GM12801 (cell line): ENCODE measurements around the gene GOLGA6L2.

Source experiments
- CTCF ChIP-seq: IDR thresholded peaks from one replicate; pipeline ENCODE4 v1.5.1; 2011; ENCODE audit warnings: control low read depth; ENCODE audit not compliant: insufficient read length; ENCODE audit errors: extremely low read depth

Gene GOLGA6L2

GRCh38 chr15:23440596-23440995 is 6.4 kb downstream of the GOLGA6L2 start:
- TF ChIP-seq CTCF, result no peak

DNA sequence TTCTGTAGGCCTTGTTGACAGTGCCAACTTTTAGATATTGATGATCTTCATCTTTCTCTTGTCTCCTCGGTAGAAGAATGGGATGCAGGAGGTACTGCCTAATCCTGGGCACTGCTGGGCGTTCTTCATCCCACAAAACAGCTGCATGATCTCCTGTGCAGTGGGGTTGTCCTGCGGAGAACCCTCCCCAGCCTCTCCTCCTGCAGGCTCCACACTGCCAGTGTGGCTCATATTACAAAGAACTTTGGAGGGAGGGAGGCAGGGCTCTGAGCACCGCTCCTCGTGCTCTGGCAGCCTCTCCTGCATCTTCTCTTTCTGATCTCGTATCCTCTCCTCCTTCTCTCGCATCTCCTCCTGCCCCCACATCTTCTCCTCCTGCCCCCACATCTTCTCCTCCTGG is 7.5 kb downstream of the GOLGA6L2 start:
- no peak for TF ChIP-seq CTCF

- no peak for TF ChIP-seq CTCF
Observed at GRCh38 chr15:23438816-23439466, 8.1 kb downstream of the GOLGA6L2 start.

DNA sequence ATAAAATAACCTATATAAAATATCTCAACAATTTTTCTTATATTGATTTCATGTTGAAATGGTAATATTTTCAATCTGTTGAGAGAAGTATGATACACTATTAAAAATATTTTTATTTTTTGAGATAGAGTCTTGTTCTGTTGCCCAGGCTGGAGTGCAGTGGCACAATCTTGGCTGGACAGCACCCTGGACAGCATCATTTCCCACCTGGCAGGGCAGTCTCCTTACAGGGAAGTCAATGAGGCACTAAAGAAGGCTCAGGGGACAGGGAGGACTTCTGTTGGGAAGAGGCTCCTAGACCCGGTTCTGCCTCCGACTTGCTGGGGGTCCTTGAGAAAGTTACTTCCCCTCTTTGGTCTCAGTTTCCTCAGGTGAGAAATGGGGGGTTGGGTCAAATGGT is 9.4 kb downstream of the GOLGA6L2 start:
- no peak for TF ChIP-seq CTCF

GRCh38 chr15:23437146-23437545 is 9.9 kb downstream of the GOLGA6L2 start:
- TF ChIP-seq CTCF, result no peak

DNA sequence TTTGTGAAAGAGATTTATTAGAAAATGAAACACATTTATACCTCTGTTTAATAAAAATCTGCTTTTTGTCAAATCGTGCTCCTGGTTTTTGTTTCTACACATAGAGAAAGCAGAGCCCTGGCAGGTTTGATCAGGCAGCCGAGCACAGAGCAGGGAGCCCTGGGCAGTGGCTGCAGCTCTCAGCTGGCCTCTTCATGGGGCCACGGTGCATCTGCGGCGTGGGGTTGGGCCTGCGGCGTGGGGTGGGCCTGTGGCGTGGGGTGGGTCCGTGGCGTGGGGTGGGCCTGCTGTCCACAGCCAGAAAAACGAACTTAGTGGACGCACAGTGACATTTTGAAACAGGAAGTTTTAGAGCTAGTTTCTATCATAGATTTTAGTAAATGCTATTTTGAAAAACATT is 10.6 kb downstream of the GOLGA6L2 start:
- TF ChIP-seq CTCF, result no peak

DNA sequence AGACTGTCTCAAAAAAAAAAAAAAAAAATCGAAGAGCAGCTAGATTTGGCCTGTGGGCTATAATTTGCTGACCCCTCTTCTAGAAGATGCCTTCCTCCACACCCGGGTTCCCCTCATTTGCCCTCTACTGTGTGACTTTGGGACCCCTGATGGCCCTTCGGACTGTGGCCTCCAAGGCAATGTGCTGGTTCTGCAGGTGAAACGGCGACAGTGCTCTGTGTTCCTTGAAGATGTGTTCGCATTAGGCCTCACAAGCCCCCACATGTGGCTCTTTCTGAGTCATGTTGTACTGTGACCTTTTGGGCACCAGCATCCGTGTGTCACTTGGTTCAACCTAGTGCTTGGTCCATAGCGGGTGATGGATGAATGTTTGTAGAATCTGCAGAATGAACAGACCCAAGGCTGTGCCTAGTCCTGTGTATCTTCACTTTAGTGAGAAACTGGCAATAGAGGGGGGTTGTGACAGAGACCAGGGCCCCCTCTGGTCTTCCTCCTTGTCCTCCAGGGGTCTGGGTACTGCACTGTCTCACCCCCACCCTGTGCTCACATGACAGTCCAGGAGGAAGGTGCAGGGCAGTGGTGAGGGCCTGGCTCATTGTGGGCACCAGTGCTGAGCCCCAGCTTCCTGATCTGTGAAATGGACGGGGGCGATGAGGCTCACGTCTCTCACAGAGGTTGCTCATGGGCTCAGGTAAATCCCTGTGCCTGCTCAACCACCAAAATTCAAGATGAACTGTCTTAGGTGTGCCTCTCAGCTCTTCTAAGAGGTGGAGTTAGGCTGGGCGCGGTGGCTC is 22.7 kb downstream of the GOLGA6L2 start:
- TF ChIP-seq CTCF, result no peak
